Spleen (tissue), 13 donors: ENCODE results near the gene TMBIM1. TPM values are rescaled to one million over a fixed set of nuclear protein-coding genes. Genes with fewer than 3 reads are reported as not detected.

Source experiments
- DNase-seq: peaks from one replicate; pipeline ENCODE4 v3.0.0-alpha.2; 2020
- H3K27ac ChIP-seq, 8 donors: fragments of 200-600 bp; sonication (generic) in 7 of 8; 1 replicate in 4 of 8; 2 replicates in 4 of 8; pipeline versions ENCODE4 v1.5.0 to v1.8.0; 2016 to 2021; ENCODE audit warnings: inconsistent platforms in 4 of 8, mild to moderate bottlenecking in 4 of 8, moderate library complexity in 1 of 8
- H3K27me3 ChIP-seq, 7 donors: fragments of 200-600 bp; sonication (generic) in 6 of 7; replicated peaks in 1 of 7; 1 replicate in 4 of 7; 2 replicates in 3 of 7; pipeline versions ENCODE4 v1.5.0 to v1.8.0; 2016 to 2021; ENCODE audit warnings: inconsistent platforms in 3 of 7, mild to moderate bottlenecking in 1 of 7
- H3K36me3 ChIP-seq, 6 donors: fragments of 200-600 bp; sonication (generic) in 5 of 6; 1 replicate in 4 of 6; 2 replicates in 2 of 6; pipeline versions ENCODE4 v1.5.0 to v1.8.0; 2016 to 2021; ENCODE audit warnings: inconsistent platforms in 2 of 6
- H3K4me1 ChIP-seq, 6 donors: fragments of 200-600 bp; sonication (generic) in 5 of 6; 1 replicate in 3 of 6; 2 replicates in 3 of 6; pipeline versions ENCODE4 v1.5.0 to v1.8.0; 2016 to 2021; ENCODE audit warnings: inconsistent platforms in 3 of 6
- H3K4me3 ChIP-seq, 8 donors: fragments of 200-600 bp; sonication (generic) in 7 of 8; 1 replicate in 4 of 8; 2 replicates in 4 of 8; pipeline versions ENCODE4 v1.5.0 to v1.8.0; 2016 to 2021; ENCODE audit warnings: inconsistent platforms in 4 of 8, mild to moderate bottlenecking in 4 of 8, moderate library complexity in 2 of 8
- H3K9me3 ChIP-seq, 8 donors: fragments of 200-600 bp; sonication (generic) in 7 of 8; 1 replicate in 4 of 8; 2 replicates in 4 of 8; pipeline versions ENCODE4 v1.5.0 to v1.8.0; 2016 to 2021; ENCODE audit warnings: inconsistent platforms in 4 of 8
- POLR2A ChIP-seq, 3 donors: fragments of 450-650 bp; IDR thresholded peaks; one replicate each; pipeline ENCODE4 v1.5.1; 2017; ENCODE audit warnings: antibody characterized with exemption in 3 of 3, mild to moderate bottlenecking in 1 of 3
- POLR2AphosphoS5 ChIP-seq, 3 donors: sonication (generic); formaldehyde crosslinking; IDR thresholded peaks; one replicate each; pipeline ENCODE4 v1.5.1; 2017; ENCODE audit warnings: antibody characterized with exemption in 3 of 3
- WGBS, 5 donors: extraction: QIAGEN DNeasy Blood & Tissue Kit in 3 of 5; methylation state at CpG; one replicate each; pipeline versions ENCODE4 v1.1.5 to v1.1.7; 2013 to 2018; 5-methylcytosine and 5-hydroxymethylcytosine counted together
- intact Hi-C: fragments of 100-400 bp; cut with DNase I; formaldehyde crosslinking; loops from one replicate; pipeline ENCODE4 v1.15.0; 2023; ENCODE audit warnings: low total_unique reads
- long read RNA-seq, 2 donors: transcript quantifications; one replicate each; lab custom pipeline, GENCODE V29; 2026
- polyA plus RNA-seq, 3 donors: library from polyadenylated mRNA; stranded (reverse); fragments of 200-250 nt; gene quantifications; one replicate each; pipeline ENCODE4 v1.2.1, GENCODE V29; 2013
- total RNA-seq, 7 donors: library from RNA; depleted of rRNA in 3 of 7; stranded (reverse); fragments of >200 nt in 3 of 7; fragmentation: NEBNext Ultra II Directional in 4 of 7; extraction: Animal tissue kit (Norgen Biotek cat#: 25700) in 4 of 7; gene quantifications; one replicate each; pipeline versions ENCODE4 v1.1.0 to v1.2.1, GENCODE V29; 2016 to 2021
- TF ChIP-seq, protein P1 (sequence below), 11 experiments: fragments of 200-600 bp in 7 of 11; fragments of 450-650 bp in 4 of 11; sonication (generic) in 4 of 11; IDR thresholded peaks in 8 of 11; conservative IDR thresholded peaks in 3 of 11; 1 replicate in 7 of 11; 2 replicates in 4 of 11; pipeline versions ENCODE4 v1.4.0 to v1.8.0; 2016 to 2021; ENCODE audit warnings: antibody characterized with exemption in 11 of 11, inconsistent platforms in 4 of 11, mild to moderate bottlenecking in 1 of 11
- donor health status: healthy with polysubstance abuse.
- donor health status: DM: no; HTN: no; CAD: no; lungs with moderate emphysema.
- donor health status: DM: no; HTN: no; CAD: no.
- donor health status: Bipolar disorder and iron deficiency.
- donor health status: healthy.
- donor health status: DM: no; HTN: no; CAD: no.
- donor health status: DM: yes; HTN: yes; CAD: no.

The TMBIM1 gene, protein sequence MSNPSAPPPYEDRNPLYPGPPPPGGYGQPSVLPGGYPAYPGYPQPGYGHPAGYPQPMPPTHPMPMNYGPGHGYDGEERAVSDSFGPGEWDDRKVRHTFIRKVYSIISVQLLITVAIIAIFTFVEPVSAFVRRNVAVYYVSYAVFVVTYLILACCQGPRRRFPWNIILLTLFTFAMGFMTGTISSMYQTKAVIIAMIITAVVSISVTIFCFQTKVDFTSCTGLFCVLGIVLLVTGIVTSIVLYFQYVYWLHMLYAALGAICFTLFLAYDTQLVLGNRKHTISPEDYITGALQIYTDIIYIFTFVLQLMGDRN
- total RNA-seq (100 to 1,000 TPM in 3 of 7 donors, 10 to 100 TPM in 4; 79.4 to 121 (median 95.9) TPM), polyA plus RNA-seq (10 to 100 TPM; 17.2 to 33.1 (median 27.4) TPM)
- long read RNA-seq, donor 1, transcript TMBIM1-201 (12 exons, 2,371 nt): major isoform, 20 of 25 reads
- long read RNA-seq, donor 1, partial matches to known transcripts: 0 of 25 reads
- long read RNA-seq, donor 1, other reads (novel, unspliced or antisense): 0 of 25 reads
- long read RNA-seq, donor 2, transcript TMBIM1-201 (12 exons, 2,371 nt): major isoform, 18 of 84 reads
- long read RNA-seq, donor 2, partial matches to known transcripts: 64 of 84 reads
- long read RNA-seq, donor 2, other reads (novel, unspliced or antisense): 0 of 84 reads

DNA sequence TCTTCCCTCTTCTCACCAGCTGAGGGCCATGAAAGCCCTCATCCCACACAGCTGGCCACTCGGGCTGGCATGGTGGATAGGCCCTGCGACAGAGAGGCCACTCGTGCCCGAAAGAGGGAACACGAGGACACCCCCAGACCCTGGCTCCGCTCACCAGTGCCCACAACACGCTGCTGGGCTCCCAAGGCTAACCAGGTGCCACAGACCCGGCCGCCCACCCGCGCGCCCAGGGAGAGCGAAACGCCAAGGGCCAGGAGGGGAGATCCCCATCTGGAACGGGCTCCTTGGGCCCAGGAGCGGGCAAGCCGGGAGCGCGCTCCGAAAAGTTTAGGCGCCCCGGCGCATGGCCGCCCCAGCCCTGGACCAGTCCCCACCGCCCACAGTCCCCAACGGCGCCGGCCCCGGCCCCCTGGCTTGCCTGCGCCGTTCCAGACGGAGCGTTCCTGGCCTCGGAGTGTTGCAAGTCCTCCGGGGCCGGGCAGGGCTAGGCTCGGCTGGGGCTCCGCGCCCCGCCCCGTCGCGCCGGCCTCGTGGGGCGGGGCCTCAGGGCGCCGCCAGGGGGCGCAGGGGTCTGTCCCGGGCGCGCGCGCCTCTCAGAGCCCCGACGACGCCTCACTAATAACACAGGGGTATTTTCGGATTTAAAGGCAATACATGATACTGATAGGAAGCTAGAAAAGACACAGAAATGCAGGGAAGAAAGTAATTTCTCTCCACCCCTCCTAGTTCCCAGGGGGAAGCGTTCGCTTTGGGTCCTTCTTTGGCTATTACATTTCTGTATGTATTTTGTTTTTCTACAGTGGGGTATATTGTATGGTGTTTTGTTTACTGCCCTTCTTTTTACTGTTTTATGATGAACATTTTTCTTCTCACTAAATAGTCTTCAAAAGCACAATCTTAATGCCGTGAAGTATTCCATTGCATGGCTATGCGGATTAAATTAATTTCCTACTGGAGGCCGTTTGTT is at the start of gene TMBIM1:
TMBIM1 (minus strand) TSS at position 456 of the 967 bp plus-strand sequence. CDS start 10,362 bp downstream, outside the sequence.
- peak; percentile 75 to 88 (median 86) for TF ChIP-seq POLR2AphosphoS5 (IDR thresholded peaks at IDR 0.05)
- peak in 1 of 3 donors; percentile 9 for TF ChIP-seq POLR2A (IDR thresholded peaks at IDR 0.05)
- TF ChIP-seq, protein P1, sequence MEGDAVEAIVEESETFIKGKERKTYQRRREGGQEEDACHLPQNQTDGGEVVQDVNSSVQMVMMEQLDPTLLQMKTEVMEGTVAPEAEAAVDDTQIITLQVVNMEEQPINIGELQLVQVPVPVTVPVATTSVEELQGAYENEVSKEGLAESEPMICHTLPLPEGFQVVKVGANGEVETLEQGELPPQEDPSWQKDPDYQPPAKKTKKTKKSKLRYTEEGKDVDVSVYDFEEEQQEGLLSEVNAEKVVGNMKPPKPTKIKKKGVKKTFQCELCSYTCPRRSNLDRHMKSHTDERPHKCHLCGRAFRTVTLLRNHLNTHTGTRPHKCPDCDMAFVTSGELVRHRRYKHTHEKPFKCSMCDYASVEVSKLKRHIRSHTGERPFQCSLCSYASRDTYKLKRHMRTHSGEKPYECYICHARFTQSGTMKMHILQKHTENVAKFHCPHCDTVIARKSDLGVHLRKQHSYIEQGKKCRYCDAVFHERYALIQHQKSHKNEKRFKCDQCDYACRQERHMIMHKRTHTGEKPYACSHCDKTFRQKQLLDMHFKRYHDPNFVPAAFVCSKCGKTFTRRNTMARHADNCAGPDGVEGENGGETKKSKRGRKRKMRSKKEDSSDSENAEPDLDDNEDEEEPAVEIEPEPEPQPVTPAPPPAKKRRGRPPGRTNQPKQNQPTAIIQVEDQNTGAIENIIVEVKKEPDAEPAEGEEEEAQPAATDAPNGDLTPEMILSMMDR (IDR thresholded peaks at IDR 0.05 in 8 of 11, conservative IDR thresholded peaks at IDR 0.05 in 3 of 11): peak; percentile 17 to 100 (median 97)
- 4 to 13% (median 9%) methylated on average over 18 to 63 of the region's 63 CpGs for WGBS, 5 donors
- intact Hi-C loops: loop anchor here (10.0 kb wide), 1 partner anchor 102 kb away; the partner anchor contains the start of gene CTDSP1

DNA sequence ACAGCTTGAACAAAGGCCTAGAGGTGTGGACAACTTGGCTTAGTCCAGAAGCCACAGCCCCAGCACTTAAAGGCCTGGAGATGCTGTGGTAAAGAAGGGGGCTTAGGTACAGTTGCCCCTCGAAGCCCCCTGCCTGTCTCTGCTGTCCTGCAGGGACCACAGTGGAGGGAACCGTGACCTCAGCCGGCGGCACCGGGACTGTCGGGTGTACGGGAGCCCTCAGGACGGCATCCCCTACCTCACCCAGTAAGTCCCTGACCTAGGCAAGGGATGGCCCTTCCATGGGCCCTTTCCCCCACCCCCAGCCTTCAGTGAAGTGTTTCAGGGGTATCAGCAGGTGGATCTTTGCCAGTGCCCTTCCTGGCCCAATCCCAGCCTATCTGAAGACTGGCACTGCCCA is 49.1 kb upstream of the TMBIM1 start:
- WGBS, 5 donors: 80 to 96% (median 93%) methylated on average over 1 to 8 of the region's 8 CpGs
- H3K27ac ChIP-seq: no peak overlapping the region
- no peak overlapping the region for H3K4me3 ChIP-seq
- H3K27me3 ChIP-seq: no peaks in the 10 kb centered on the region
- TF ChIP-seq POLR2A (IDR thresholded peaks at IDR 0.05): no peak
- TF ChIP-seq, protein P1 (IDR thresholded peaks at IDR 0.05 in 8 of 11, conservative IDR thresholded peaks at IDR 0.05 in 3 of 11): no peak
- TF ChIP-seq POLR2AphosphoS5 (IDR thresholded peaks at IDR 0.05): no peak
- intact Hi-C loops: no loop called here
- DNase-seq: no peak
- H3K9me3 ChIP-seq: no peaks in the 10 kb centered on the region
- peaks cover 0 to 65% (median 8%) of the 10 kb centered on the region in 6 donors for H3K36me3 ChIP-seq
- no peaks in the 10 kb centered on the region for H3K4me1 ChIP-seq

More for the DNA sequence above, at the start of gene TMBIM1:
- no peaks in the 10 kb centered on the region for H3K9me3 ChIP-seq
- peaks cover 46 to 78% (median 64%) of the 10 kb centered on the region in 6 donors for H3K4me1 ChIP-seq
- peak within 1 kb of the TSS; percentile 92 to 98 (median 96) for H3K27ac ChIP-seq
- DNase-seq: peak; percentile 96
- peak within 1 kb of the TSS; percentile 48 to 92 (median 70) for H3K4me3 ChIP-seq
- no peaks in the 10 kb centered on the region for H3K27me3 ChIP-seq
- no peaks in the 10 kb centered on the region for H3K36me3 ChIP-seq

DNA sequence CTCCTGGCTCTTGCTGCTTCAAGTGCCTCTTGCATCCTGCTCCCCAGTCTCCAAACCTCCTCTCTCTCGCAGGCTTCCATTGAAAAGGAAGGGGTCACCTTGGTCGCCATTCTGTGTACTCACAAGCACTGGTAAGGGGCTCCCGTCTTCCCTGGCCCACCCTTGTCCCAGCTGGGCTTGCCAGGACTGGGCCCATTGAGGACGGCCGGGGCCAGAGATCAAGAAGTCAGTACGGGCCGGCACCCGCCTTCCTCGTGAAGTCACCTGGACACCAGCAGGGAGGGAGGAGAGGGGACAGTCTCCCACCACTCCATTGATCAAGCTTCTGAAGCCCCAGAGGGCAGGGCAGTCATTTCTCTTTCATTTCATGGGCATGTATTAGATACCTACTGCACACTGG is 48.4 kb upstream of the TMBIM1 start:
- Histone ChIP-seq H3K27ac (no peak overlapping the region), H3K4me3 (no peak overlapping the region), H3K9me3 (no peaks in the 10 kb centered on the region), H3K36me3 (peaks cover 0 to 57% (median 8%) of the 10 kb centered on the region in 6 donors), H3K27me3 (no peaks in the 10 kb centered on the region), H3K4me1 (no peaks in the 10 kb centered on the region)
- no peak for TF ChIP-seq POLR2A (IDR thresholded peaks at IDR 0.05)
- TF ChIP-seq POLR2AphosphoS5 (IDR thresholded peaks at IDR 0.05): no peak
- TF ChIP-seq, protein P1 (IDR thresholded peaks at IDR 0.05 in 8 of 11, conservative IDR thresholded peaks at IDR 0.05 in 3 of 11): no peak
- WGBS, 5 donors: 85 to 97% (median 93%) methylated on average over 9 of the region's 9 CpGs
- intact Hi-C loops: no loop called here
- no peak for DNase-seq
